GM21529 (cell line): Measurements from ENCODE around the gene DDX24.

ENCODE experiments used
- ATAC-seq: cut with Tn5 transposase; IDR thresholded peaks from one replicate; pipeline ENCODE4 v1.9.1; 2021; ENCODE audit not compliant: unreplicated experiment

DDX24 gene

DNA sequence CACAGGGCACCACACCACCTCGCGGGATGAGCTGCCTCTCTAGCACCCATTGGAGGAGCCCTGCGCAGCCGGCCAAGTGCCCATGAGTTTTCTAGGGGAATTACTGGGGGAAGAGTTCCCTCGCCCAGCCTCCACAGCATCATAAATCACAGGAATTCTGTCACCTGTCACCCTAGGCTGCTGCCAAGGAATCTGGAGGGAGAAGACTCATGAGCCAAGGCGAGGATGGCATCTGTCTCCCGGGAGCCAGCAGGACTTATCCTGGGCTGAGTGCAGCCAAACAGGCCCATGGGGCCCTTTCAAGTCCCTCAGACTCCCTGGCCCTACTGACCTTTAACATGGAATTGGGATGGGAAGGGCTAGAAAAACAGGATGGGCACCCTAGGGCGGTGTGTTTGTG, 62.7 kb downstream of the DDX24 start:
- ATAC-seq, result no peak

DNA sequence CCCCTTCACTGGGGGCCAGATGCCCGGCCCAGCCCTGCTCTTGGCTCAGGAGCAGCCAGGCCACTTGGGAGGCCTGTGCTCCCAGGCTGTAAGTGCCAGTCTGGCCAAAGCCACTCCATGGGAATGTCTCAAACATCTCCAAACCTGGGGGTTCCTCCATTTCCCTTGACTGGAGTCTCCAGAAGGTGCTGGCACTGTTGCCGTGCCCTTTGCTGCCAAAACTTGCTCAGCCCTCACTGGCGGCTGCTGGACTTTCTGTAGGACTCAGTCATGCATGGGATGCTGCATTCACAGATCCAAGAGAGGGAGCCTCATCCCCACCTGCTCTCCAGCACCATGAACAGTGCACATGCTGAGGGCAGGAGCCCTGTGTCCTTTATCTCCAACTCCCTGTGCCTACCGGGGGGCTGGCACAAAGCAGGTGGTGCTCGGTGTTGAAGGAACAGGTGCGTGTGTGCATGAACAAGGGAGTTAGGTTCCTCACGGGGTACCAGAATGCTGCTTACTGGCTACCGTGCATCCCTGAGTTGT, 64.5 kb downstream of the DDX24 start:
- no peak for ATAC-seq

DNA sequence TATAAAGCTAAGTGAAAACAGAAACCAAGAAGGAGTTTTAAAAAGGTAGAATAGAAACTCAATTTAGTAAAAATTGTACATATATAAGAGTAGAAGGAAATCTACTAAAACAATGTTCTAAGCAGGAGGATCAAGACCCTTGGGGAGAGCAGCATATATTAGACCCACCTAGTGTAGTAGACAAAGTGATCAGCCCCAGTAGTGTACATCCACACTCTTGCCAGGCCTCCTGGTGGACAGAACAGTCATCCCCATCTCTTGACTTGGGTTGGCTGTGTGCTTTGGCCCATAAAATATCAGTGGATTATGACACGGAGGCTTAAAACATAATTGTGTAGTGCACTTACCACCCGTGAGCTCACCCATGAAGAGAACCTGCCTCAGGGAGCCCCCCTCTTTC, 65.8 kb downstream of the DDX24 start:
- no peak for ATAC-seq

DNA sequence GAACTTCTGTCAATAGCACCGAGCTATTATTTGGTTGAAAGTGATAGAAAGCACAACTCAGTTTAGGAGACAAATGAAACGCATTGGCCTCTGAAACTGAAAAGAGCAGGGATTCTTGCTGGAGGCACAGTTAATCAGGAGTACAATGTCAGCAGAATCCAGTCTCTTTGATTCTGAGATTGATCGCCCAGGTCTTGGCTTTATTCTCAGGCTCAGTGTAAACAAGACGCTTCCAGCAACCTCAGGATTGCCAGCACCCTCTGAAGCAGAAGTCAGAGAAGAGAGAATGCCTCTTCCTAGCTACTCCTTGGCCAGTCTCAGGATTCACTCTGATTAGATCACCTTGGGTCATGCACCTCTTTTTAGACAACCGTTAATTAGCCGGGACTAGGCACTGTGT, 66.6 kb downstream of the DDX24 start:
- ATAC-seq, result no peak

DNA sequence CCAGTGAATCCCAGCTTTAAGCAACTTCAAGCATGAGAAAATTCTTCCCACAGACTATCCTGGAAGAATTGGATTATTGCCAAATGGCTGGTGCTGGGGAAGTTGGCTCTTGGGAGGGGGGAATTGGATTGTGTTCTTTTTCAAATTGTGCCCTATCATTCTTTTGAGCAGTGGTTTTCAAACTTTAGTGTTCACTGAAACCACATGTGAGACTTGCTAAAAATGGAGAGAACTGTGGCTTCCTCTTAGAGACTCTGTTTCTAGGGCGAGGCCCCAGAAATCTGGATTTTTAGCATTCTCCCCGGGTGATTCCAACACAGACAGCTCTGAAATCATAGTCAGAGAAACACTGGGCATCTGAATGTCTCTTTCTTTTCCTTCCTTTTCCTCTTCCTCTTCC, 69.2 kb downstream of the DDX24 start:
- ATAC-seq, result peak; percentile 58

DNA sequence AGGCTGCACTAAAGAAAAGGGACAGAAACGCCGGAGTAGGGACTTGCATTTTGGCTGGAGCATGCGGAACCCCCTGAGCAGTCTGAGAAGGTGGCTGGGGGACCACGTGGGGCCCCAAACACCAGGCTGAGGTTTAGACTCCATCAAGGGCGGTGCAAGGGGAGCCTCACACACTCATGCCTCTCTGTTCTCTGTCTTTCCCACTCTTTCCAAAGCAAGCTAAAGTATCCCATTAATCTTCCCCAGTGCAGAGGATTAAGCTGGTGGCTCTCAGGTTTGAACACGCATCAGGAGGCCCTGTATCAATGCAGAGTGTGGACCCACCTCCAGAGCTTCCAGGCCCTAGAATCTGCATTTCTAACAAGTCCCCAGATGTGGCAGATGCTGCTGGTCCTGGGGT, 70.4 kb downstream of the DDX24 start:
- ATAC-seq, result no peak

DNA sequence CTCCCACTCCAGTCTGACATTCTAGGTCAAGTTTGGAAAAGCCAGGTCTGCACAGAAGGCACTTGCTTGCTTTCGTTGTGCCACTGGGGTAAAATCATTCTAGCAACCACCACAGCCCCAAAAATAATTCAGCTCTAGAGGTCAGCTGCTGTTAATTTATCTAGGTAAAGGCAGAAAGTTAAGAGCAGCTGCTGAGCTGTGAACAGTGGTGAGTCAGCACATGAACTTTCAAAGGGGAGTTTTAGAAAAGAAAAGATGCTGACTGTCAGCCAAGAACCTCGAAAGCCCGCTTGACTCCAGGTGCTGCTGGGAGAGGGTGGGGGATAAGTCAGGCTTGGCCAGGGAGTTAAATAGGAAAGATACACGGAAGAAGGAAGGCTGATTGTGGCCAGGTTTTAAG, 71.2 kb downstream of the DDX24 start:
- peak; percentile 62 for ATAC-seq

DNA sequence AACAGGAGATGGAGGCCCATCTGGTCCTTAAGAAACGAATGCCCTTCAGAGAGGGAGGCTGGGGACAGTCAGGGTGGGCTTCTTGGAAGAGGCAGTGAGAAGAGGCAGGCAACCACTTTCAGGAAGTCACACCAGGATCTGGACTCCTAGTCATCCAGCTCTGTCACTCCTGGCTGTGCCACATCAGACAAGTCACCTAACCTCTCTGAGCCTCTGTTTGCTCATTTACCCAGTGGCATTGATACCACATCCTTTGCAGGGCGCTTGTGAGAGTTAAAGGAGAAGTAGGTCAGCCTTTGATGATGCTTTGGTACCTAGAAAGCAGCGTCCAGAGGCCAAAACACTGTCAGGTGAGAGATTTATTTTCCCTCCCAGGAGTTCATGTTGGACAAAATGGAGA, 72.8 kb downstream of the DDX24 start:
- no peak for ATAC-seq

DNA sequence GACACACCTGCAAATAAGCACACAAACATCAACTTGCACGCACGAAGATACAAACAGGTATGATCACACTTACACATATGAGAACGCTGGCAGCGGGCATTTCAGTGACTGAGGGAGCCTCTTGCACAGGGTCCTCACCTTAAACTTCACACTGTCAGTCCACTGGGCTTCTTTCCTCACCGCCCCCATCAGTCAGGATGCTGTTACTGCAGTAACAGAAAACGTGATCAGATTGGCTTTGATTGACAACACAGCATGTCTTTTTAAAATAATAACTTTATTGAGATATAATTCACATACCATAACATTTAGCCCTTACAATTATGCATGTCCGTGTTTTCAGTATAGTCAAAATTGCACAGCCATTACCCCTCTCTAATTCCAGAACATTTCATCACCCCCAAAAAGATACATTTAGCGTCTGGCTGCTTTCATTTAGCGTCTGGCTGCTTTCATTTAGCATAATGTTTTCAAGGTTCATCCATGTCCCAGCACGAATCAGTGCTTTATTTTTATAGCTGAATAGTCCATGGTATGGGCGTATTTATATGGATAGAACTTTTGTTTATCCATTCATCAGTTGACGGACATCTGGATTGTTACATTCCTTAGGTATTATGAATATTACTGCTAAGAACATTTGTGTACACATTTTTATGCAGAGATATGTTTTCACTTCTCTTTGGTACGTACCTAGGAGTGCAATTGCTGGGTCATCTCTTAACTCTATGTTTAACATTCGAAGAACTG, 75.5 kb downstream of the DDX24 start:
- no peak for ATAC-seq

DNA sequence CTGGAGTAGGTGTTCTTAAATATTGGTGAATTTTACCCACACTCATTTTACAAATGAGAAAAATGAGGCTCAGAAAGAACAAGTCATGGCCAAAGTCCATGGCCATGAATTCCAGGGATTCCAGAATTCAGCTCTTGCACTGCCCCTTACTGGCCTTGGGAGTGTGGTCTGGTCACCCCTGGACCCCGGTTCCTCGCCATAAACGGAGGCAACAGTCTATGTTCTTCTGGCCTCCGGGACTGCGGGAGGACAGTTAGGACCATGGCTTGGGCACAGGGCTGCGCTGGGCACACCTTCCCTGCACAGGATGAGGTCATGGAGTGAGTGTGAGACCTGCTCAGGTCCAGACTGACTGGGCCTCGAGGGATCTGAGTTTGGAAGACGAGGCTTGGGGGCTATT, 77.0 kb downstream of the DDX24 start:
- ATAC-seq, result no peak

DNA sequence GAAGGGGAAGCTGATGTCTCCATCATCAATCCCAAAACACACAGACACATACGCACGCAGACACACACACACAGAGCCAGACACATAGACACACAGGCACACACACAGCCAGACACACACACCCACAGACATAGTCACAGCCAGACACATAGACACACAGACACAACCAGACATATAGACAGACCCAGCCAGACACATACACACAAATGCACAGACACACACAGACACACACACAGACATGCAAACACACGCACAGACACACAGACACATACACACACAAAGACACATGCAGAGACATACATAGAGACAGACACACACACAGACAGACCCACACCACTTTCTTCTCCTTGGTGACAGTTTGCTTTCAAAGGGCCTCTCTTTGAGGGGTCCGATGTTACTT, 77.6 kb downstream of the DDX24 start:
- ATAC-seq, result no peak

DNA sequence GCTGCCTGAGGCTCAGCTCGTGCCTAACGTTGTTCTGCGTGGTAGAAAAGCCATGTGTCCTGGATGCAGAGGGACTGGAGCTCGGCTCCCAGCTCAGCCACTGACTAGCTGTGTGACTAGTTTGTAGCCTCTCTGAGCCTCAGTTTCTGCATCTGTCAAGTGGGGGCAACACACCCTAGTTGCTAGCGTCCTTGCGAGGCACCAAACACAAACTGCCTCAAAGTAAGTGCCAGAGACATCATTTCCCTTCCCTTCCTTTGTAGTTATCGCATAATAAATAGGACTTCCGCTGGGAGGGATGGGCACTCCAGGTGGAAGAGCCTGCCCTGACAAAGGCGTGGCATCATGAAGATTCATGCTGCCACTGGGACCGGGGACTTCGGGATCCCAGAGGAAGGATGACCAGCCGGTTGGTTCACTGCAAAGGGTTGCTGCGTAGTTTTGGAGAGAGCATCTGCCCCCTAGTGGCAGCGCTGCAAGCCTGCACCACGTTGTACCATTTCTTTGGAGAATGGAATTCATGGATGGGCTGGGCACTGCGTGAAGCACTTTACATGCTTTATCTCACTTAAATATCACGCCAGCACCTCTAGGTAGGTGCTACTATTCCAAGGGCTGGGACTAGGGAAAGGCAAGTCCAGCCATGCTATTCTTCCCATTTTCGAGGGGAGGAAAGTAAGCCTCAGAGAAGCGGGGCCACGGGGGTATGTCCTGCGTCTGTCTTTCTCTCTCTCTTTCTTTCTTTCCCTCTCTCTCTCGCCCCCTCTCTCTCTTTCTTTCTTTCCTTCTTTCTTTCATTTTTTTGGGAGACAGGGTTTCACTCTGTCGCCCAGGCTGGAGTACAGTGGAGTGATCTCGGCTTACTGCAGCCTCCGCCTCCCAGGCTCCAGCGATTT, 79.3 kb downstream of the DDX24 start:
- peak; percentile 63 for ATAC-seq

DNA sequence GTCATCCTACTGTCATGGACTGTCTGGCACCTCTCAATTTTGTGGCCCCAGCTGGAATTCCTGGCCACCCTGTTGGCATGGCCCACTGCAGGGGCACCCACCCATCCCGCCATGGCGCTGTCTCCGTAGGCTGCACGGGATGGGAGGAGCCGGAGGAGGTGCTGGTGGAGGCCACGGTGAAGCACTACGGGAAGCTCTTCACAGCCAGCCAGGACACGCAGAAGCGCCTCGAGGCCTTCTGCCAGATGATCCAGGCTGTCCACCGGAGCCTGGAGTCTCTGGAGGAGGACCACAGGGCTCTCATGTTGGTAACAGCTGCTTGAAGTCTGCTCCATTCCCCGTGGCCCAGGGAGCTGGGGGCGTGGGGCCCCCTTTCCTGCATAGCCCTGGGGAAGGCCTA, 80.0 kb downstream of the DDX24 start:
- no peak for ATAC-seq

DNA sequence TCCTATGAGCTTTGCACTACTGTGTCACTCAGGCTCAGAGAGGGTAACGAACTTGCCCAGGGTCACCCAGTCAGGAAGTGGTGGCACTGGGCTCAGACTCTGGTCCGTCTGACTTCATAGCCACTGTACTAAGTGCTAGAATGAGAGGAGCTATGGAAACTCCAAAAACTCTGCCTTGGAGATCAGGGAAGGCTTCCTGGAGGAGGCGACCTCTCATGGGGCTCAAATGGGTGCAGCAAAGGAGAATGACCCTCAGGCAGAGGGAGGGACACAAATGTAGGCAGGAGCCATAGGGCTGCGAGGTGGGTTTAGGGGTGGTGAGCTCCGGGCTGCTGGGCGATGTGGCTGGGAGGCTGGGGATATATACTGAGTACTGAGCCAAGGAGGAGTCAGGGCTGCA, 80.7 kb downstream of the DDX24 start:
- no peak for ATAC-seq

DNA sequence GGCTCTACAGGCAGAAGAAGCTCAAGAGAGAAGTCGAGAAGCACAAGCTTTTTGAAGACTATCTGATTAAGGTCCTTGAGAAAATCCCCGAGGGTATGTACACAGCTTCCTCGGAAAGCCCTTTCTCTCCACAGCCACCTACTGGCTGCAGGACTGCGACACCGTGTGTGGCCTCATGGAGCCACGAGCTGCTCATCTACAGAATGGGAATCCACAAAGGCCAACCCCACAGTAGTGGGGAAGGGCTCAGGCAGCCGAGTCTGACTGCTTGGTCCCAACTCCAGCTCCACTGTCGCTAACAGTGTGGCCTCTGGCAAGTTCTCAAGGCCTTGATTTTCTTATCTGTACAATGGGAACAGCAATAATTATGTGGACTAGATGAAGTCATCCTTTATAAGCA, 81.4 kb downstream of the DDX24 start:
- no peak for ATAC-seq

DNA sequence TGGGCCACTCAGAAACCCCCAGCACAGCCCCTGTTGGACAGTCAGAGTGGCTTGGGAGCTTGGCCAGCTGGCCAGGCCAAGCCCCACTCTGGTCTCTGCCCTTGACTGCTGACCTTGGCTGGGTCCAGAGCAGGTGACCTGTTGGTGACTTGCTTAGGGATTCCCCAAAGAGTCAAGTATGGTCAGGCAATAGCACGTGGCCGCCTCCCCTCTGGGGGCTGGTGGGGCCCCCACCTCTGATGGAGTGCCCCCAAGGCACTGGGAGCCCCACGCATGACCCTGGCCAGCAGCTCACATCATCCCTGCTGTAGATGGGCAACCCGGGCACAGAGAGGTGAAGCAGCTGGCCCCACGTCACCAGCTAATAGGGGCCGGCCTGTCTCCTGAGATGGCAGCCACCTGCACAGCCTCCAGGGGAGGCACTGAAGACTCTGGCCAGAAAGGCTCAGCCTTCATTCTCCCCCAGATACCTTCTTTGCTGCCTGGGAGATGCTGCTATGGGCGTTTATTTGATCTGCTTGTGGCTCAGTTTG, 82.1 kb downstream of the DDX24 start:
- no peak for ATAC-seq
